CD4-positive, alpha-beta T cell (primary cell): ENCODE data around the gene ANAPC4. TPM values are rescaled to one million over a fixed set of nuclear protein-coding genes. Genes with fewer than 3 reads are reported as not detected.

ENCODE experiments used
- ATAC-seq: fragments of 200-7000 bp; cut with Tn5 transposase; one replicate; pipeline ENCODE4 v1.10.0; 2022; ENCODE audit warnings: mild to moderate bottlenecking; ENCODE audit not compliant: poor library complexity
- CTCF ChIA-PET: fragments of 350-600 bp; sonication (Branson Sonifier 250); formaldehyde crosslinking; loops from one replicate; lab custom pipeline; 2021; ENCODE audit warnings: antibody characterized with exemption, inconsistent platforms; lab: Charles Lee
- POLR2A ChIA-PET: fragments of 350-600 bp; sonication (Branson Sonifier 250); formaldehyde crosslinking; loops from one replicate; lab custom pipeline; 2021; ENCODE audit warnings: antibody characterized with exemption, inconsistent platforms; lab: Charles Lee
- DNase-seq, 14 experiments: peaks; one replicate each; pipeline ENCODE4 v3.0.0-alpha.2; 2013 to 2020; ENCODE audit warnings: mixed read lengths in 2 of 14
- H3K27ac ChIP-seq, 2 donors: one replicate each; pipeline versions ENCODE4 v1.5.1 to v1.7.0; 2013; ENCODE audit warnings: low read length in 2 of 2, low read depth in 1 of 2, mild to moderate bottlenecking in 1 of 2
- H3K27me3 ChIP-seq, 2 experiments: 1 replicate in 1 of 2; 2 replicates in 1 of 2; pipeline versions ENCODE4 v1.6.1 to v1.7.0; 2013; ENCODE audit warnings: low read length in 2 of 2, control low read depth in 1 of 2, mild to moderate bottlenecking in 1 of 2, moderate library complexity in 1 of 2; ENCODE audit not compliant: insufficient read depth in 2 of 2, control insufficient read depth in 1 of 2
- H3K36me3 ChIP-seq: one replicate; pipeline ENCODE4 v1.6.1; 2013; ENCODE audit warnings: low read length, control low read depth; ENCODE audit not compliant: insufficient read depth
- H3K4me1 ChIP-seq: one replicate; pipeline ENCODE4 v1.6.1; 2013; ENCODE audit warnings: low read length, control low read depth; ENCODE audit not compliant: insufficient read depth
- H3K4me3 ChIP-seq: one replicate; pipeline ENCODE4 v1.5.1; 2013; ENCODE audit warnings: mild to moderate bottlenecking, low read length, moderate library complexity
- H3K9me3 ChIP-seq, 2 experiments: 1 replicate in 1 of 2; 2 replicates in 1 of 2; pipeline versions ENCODE4 v1.6.1 to v1.7.0; 2013; ENCODE audit warnings: low read length in 2 of 2, mild to moderate bottlenecking in 2 of 2, control low read depth in 1 of 2, moderate library complexity in 1 of 2; ENCODE audit not compliant: control insufficient read depth in 1 of 2, insufficient read depth in 1 of 2
- H3K27ac Mint-ChIP-seq: one replicate; pipeline ENCODE4 v1.8.0; 2020; ENCODE audit warnings: mixed read lengths
- H3K27me3 Mint-ChIP-seq: one replicate; pipeline ENCODE4 v1.8.0; 2021; ENCODE audit warnings: mixed read lengths
- H3K36me3 Mint-ChIP-seq: one replicate; pipeline ENCODE4 v1.8.0; 2021; ENCODE audit warnings: low read depth, mixed read lengths
- H3K4me1 Mint-ChIP-seq: one replicate; pipeline ENCODE4 v1.8.0; 2021; ENCODE audit warnings: low read depth, mixed read lengths
- H3K4me3 Mint-ChIP-seq: one replicate; pipeline ENCODE4 v1.8.0; 2020; ENCODE audit warnings: mild to moderate bottlenecking, mixed read lengths
- H3K9me3 Mint-ChIP-seq: one replicate; pipeline ENCODE4 v1.8.0; 2020; ENCODE audit warnings: mixed read lengths
- CTCF ChIP-seq: fragments of 200-600 bp; IDR thresholded peaks from one replicate; pipeline ENCODE4 v1.8.0; 2022; ENCODE audit warnings: antibody characterized with exemption, mild to moderate bottlenecking
- intact Hi-C, 2 experiments: fragments of 100-400 bp; cut with DNase I in 1 of 2; cut with micrococcal nuclease in 1 of 2; formaldehyde crosslinking; loops; one replicate each; pipeline versions ENCODE4 v1.15.1 to v1.9.0; 2023 to 2025; cut with DNase I, micrococcal nuclease
- total RNA-seq, 174 experiments: library from RNA in 2 of 174; stranded (reverse) in 2 of 174; gene quantifications; one replicate each; pipeline ENCODE4 v1.2.3 and lab custom pipeline; 2021 to 2026

Gene ANAPC4
- total RNA-seq, 2 experiments from 2014 or later, result 24.4 to 26.0 TPM

- ChIA-PET POLR2A (no interaction called here), CTCF (interaction anchor here (0.7 kb wide), 1 partner anchor 17 kb away, joined by 3 read pairs; no protein-coding TSS in a partner anchor)
- H3K36me3 ChIP-seq, result peaks cover 85% of the 10 kb centered on the region
- Mint-ChIP-seq H3K9me3 (no peaks in the 10 kb centered on the region), H3K27me3 (no peaks in the 10 kb centered on the region), H3K36me3 (peaks cover 98% of the 10 kb centered on the region), H3K27ac (no peak overlapping the region), H3K4me3 (no peak overlapping the region), H3K4me1 (no peaks in the 10 kb centered on the region)
- ATAC-seq (no peak), DNase-seq (no peak)
- no peaks in the 10 kb centered on the region for H3K9me3 ChIP-seq
- no peaks in the 10 kb centered on the region for H3K27me3 ChIP-seq
- no peak for TF ChIP-seq CTCF
- no peak overlapping the region for H3K4me3 ChIP-seq
- no peak overlapping the region for H3K27ac ChIP-seq
- H3K4me1 ChIP-seq, result no peaks in the 10 kb centered on the region
- intact Hi-C loops, result no loop called here
These were observed 26.6 kb downstream of the ANAPC4 start for GRCh38 chr4:25403699-25404098.

- Histone ChIP-seq H3K27ac (no peak overlapping the region), H3K27me3 (no peaks in the 10 kb centered on the region), H3K4me1 (no peaks in the 10 kb centered on the region), H3K9me3 (no peaks in the 10 kb centered on the region), H3K4me3 (no peak overlapping the region), H3K36me3 (peaks cover 89% of the 10 kb centered on the region)
- Mint-ChIP-seq H3K27me3 (no peaks in the 10 kb centered on the region), H3K4me1 (no peaks in the 10 kb centered on the region), H3K9me3 (no peaks in the 10 kb centered on the region), H3K4me3 (no peak overlapping the region), H3K27ac (no peak overlapping the region), H3K36me3 (peaks cover 99% of the 10 kb centered on the region)
- ATAC-seq, result no peak
- ChIA-PET CTCF (no interaction called here), POLR2A (interaction anchor here (0.9 kb wide), 1 partner anchor 12 kb away, joined by 3 read pairs; no protein-coding TSS in a partner anchor)
- no peak for DNase-seq
- no peak for TF ChIP-seq CTCF
- intact Hi-C loops, result no loop called here
These were observed 28.4 kb downstream of the ANAPC4 start for GRCh38 chr4:25405453-25405852.

GRCh38 chr4:25406081-25406692 is 29.1 kb downstream of the ANAPC4 start:
- H3K4me1 ChIP-seq, result no peaks in the 10 kb centered on the region
- H3K27ac ChIP-seq, result no peak overlapping the region
- ChIA-PET CTCF (no interaction called here), POLR2A (no interaction called here)
- Mint-ChIP-seq H3K27ac (no peak overlapping the region), H3K4me3 (no peak overlapping the region), H3K27me3 (no peaks in the 10 kb centered on the region), H3K36me3 (peaks cover 99% of the 10 kb centered on the region), H3K4me1 (no peaks in the 10 kb centered on the region), H3K9me3 (no peaks in the 10 kb centered on the region)
- H3K9me3 ChIP-seq, result no peaks in the 10 kb centered on the region
- intact Hi-C loops, result no loop called here
- peaks cover 90% of the 10 kb centered on the region for H3K36me3 ChIP-seq
- DNase-seq (no peak), ATAC-seq (no peak)
- H3K4me3 ChIP-seq, result no peak overlapping the region
- no peak for TF ChIP-seq CTCF
- no peaks in the 10 kb centered on the region for H3K27me3 ChIP-seq
